ENCODE data around the gene WDR48.

Gene WDR48

DNA sequence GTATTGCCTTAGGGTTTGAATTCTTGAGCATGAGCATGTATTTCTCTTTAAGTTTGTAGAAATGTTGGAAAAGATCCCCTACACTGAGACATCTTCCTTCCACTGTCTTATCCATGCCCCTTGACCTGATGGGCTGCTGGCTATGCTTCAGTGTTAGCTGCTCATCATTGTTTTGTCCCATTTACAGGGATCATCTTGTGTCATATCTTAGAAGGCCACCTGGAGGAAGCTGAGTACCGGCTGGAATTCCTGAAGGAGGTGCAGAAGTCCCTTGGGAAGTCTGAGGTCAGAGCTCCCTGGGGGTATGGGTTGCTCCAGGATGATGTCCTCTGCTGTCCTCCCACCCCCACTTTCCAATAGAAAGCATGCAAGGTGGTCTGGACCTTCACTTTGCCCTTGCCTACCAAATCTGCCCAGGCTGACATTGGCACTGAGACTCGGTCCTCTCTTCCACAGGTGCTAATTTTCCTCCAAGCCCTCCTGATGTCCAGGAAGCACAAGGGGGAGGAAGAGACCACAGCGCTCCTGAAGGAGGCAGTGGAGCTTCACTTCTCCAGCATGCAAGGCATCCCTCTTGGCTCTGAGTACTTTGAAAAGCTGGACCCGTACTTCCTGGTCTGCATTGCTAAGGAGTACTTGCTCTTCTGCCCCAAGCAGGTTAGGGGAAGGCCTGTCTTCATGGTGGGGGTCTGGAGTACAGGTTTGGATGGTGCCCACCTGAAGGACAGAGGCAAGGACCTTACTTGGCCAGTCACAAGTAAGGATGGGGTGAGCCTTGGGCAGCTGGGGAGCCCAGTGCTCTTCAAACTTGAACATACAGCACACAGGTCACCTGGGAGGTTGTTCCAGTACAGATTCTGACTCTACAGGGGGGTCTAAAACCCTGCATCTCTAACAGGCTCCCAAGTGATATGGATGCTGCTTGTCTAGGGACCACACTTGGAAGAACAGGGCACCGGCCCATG is 73.3 kb downstream of the WDR48 start:
- DNase-seq (ENCODE audit: low read depth) = peak; percentile 20

DNA sequence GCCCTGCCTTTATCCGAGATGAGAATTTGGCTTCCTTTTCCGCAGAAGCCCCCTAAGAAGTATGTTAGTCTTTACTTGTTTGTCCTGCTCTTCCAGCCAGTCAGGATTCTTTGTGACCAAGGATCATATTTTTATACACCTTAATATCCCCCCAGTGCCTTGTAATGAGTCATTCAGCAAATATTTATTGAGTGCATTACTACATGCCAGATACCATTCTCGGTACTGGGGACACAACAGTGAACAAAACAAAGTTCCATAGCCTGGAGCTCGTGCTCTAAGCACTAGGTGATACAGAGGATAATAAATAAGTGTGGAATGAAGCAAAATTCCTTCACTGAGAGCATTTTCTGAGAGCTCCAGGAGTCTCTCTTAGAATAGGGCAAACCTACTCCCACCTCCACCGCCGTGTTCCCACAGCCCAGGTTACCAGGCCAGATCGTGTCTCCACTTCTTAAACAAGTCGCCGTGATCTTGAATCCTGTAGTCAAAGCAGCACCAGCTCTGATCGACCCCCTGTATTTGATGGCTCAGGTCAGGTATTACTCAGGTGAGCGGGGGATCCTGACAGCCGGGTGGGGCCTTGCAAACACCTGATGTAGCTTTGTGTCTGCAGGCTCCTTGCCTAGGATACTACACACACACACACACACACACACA is 74.2 kb downstream of the WDR48 start:
- no peak for DNase-seq (ENCODE audit: low read depth)

DNA sequence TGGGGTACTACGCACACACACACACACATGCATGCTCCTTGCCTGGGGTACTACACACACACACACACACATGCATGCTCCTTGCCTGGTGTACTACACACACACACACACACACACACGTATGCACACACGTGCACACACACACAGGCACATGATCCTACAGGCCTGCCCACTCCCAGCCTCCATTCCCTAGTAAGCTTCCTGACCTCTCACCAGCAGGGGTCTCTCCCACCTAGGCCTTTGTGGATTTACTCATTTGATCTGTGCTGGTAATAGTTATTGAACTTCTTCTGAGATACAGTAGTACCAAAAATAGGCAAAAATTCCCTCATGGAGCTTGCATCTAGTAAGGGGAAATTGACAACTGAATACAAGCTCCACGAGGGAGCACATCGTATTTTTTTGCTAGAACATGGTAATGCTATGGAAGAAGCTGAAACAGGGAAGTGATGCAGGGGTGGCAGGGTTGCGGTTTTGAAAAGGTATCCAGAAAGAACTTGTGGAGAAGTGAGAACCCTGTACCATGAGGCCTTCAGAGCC is 74.8 kb downstream of the WDR48 start:
- peak; percentile 45 for DNase-seq (ENCODE audit: low read depth)

DNA sequence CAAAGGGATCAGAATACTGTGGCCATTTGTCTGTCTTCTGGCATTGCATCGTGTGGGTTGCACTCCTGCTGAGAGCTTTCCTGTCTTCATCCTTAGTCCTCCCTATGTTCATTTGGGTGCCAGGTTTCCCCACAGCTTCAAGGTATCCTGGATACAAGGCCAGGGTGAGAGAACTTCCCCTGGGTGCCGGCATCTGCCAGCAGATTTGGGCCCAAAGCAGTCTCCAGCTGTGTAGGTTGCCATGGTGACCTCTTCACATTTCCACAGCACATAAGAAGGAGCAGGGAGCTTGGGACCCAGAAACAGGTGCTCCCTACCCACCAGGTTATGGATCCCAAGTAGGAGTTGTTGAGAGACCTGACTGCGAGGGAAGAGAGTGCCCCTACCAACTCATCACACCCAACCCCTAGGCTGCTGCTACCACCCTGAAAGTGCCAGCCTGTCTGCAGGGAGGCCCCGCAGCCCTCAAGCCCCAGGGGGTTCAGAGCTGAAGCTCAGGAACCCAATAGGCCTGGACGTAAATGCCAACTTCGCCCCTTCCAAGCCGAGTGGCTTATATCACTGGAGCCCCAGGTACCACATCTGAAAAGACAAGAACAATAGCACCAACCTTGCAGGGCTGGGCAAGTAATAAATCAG is 75.6 kb downstream of the WDR48 start:
- no peak for DNase-seq (ENCODE audit: low read depth)

DNA sequence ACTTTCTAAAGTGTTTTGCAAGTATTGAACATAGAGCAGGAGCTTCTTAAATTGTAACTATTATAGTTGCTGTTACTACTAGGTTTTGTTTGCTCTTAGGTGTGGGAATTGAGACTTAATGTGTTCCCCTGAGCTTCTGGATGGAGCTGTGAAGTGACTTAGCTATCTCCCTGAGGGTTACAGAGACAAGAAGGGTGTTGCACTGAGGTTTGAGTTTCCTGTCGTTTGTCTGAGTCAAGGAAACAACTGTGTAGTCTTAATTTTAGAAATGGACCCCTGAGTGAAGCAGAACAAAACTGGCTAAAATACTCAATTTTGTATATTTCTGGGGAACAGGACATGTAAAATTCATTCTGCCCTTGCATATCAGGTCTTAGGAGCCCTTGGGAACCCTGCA is 76.1 kb downstream of the WDR48 start:
- no peak for DNase-seq (ENCODE audit: low read depth)

DNA sequence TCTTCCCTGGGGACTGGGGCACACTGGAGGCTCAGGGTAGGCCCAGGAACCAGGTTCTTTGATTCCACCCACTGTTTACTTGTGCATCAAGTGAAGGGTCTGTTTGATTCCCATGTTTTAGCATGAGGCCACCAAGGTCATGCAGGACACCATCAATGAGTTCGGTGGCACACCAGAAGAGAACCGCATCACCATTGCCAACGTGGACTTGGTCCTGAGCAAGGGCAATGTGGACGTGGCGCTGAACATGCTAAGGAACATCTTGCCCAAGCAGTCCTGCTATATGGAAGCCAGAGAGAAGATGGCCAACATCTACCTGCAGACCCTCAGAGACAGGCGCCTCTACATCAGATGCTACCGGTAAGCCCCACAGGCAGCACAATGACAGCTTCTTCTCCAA is 77.1 kb downstream of the WDR48 start:
- DNase-seq (ENCODE audit: low read depth) = no peak

DNA sequence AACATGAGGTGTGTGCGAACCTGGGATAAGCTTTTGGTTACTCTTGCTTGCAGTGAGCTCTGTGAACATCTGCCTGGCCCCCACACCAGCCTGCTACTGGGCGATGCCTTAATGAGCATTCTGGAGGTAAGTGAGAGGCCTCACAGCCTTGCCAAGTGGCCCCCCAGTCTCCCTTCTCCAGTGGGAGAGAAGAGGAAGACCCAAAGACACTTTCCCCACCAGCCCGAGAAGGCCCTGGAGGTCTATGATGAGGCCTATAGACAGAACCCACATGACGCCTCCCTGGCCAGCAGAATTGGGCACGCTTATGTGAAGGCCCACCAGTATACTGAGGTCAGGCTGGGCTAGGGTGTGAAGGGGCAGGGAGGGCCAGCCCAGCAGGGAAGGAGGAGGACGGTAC is 78.2 kb downstream of the WDR48 start:
- no peak for DNase-seq (ENCODE audit: low read depth)

DNA sequence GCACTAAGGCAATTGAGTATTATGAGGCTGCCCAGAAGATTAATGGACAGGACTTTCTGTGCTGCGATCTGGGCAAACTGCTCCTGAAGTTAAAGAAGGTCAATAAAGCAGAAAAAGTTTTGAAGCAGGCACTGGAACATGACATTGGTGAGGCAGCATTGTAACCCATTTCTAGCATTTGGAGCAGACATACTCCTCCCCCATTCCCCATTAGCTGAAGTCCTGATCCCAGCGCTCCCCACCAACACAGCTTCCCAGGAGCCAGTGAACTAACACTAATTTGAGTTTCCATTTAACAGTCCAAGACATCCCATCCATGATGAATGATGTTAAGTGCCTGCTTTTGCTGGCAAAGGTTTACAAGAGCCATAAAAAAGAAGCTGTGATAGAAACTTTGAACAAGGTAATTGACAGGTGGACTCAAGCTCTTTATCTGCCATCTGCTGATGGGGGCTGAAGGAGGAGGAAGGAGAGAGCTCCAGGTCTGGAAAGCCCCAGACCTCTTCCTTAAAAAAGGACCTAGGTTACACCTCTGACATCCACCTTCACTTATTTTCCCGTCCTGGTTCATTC is 79.0 kb downstream of the WDR48 start:
- DNase-seq (ENCODE audit: low read depth) = no peak

DNA sequence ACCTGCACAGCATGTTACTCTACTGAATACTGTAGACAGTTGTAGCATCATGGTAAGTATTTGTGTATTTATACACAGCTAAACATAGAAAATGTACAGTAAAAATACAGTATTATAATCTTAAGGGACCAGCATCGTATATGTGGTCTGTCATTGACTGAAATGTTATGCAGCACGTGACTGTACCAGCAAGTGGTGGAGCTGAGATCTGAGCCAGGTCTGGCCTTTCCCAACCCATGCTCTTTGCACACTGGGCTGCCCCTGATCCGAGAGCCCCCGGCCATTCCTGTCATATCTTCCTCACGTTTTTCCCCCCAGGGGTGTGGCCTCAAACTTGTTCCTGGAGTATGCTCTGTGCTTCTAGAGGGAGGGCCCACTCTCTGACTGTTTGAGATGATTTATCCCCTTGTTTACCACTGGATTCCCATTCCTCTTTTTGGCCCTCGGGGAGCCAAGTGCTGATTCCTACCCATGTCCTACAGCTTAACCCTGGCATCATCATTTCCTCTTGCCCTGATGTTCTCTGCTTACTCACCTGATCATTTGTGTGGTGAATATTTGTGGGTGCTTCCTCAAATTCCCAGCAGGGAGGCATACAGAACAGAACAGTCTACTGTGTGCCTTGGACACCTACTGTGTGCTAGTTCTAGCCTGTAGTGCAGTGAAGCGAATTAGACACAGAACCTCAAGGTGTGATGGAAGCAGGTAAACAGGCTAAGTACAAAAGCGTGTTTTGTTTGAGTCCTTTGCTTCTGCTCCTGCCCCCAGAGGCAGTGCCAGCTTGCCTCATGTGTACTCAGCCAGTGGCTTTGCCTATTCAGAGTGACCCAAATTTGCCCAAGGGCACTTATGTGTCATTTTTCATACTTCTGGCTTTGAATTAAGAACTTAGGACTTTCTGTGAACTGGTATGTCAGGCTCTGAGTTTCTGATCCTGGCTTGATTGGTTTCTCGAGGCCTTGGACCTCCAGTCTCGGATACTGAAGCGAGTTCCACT is 80.6 kb downstream of the WDR48 start:
- no peak for DNase-seq (ENCODE audit: low read depth)

DNA sequence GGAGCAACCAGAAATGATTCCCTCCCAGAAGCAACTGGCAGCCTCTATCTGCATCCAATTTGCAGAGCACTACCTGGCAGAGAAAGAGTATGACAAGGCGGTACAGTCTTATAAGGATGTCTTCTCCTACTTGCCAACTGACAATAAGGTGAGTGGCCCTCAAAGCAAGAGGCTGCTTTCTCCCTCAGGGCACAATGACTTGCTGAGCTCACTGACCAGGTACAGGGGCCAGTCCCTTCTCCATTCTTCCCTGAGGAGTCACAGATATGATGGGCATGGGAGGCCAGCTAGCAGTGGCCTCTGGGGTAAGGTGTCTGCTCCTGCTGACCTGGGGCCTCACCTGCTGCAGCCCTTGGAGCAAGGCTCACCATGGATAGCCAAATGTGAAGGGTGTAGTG is 81.3 kb downstream of the WDR48 start:
- no peak for DNase-seq (ENCODE audit: low read depth)

DNA sequence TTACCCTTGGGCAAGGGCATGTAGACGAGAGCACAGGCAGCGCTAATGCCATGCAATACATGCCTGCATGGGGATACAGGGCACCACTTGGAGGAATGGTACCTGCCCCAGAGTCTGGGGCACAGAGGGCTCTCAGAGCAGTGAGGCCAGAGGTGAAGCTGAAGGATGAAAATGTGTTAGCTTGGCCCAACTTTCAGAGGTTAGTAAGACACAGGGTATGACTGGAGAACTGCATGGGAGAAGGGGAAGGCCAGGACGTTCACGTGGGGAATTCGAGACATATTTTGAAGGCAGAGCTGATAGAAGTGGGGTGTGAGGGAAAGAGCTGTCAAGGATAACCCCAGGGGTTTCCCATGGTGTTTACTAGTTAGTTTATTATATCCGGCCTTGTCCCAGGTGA is 82.0 kb downstream of the WDR48 start:
- no peak for DNase-seq (ENCODE audit: low read depth)

DNA sequence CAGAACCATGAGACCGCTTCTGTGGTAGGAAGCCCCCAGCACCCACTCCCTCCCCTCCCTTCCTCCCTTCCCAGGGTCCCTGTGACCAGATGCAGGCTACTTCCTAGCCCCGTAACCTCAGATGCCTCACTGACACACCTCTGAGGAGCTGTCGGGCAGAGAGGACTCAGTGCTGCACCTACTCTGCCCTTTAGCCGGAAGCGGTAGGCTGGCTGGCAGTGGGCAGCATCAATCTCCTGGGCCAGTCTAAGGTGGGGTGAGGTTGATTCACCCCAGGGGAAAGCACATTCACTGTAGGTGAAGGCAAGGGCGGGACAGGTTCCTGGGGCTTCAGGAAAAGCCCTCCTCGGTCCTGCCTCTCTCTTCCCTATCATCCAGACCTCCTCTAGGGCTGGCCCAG is 82.5 kb downstream of the WDR48 start:
- no peak for DNase-seq (ENCODE audit: low read depth)

DNA sequence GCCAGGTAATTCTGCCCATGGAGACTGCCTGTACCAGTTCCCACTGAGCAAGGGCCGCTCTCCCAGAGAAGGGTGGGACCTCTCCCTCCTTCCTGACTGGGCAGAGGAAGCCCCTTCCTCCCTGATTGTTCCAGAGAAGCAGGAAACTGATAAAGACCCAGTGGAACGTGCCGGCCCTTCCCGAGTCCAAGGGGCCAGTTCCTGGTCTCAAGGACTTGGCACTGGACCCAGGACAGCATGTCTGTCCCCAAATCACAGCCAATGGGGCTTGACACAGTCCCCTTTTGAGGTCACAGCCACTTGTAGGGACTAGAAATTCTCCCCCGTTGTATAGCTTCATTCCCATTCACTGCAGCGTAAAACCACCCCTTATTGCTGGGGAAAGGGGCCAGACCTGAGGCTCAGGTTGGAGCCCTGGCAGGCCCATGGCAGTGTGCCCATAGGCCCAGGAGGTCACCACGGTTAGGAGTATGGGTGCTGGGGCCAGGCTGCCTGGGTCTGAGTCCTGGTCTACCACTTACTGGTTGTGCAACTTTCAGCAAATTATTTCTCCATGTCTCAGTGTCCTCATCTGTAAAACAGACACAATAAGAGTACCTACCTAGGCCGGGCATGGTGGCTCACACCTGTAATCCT is 83.5 kb downstream of the WDR48 start:
- no peak for DNase-seq (ENCODE audit: low read depth)

DNA sequence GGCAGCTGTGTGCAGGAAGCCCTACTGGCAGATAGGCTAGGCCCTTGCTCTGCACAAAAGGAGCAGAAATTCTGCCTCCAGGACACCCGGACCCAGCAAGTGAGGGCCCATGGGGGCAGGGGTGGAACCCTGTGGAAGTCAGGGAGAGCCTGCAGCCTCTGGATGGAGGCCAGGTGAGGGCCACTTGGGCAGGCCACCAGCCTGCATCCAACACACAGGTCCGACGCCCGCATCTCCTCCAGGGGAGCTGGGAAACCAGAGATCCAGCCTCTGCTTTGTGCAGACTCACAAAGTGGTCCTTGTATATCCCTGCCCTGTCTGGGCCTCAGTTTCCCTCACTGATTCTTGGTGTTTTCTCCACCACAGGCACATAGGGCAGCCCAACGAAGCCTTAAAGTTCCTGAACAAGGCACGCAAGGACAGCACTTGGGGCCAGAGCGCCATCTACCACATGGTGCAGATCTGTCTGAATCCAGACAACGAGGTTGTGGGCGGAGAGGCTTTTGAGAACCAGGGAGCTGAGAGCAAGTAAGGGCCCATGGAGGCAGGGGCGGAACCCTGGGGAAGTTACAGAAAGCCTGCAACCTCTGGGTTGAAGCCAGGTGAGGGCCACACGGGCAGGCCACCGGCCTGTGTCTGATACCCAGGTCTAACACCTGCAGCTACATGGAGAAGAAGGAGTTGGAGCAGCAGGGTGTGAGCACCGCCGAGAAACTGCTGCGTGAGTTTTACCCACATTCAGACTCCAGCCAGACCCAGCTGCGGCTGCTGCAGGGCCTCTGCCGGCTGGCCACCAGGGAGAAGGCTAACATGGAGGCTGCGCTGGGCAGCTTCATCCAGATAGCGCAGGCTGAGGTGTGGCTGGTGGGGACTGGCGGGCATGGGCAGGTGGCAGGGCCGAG is 85.0 kb downstream of the WDR48 start:
- DNase-seq (ENCODE audit: low read depth) = no peak

DNA sequence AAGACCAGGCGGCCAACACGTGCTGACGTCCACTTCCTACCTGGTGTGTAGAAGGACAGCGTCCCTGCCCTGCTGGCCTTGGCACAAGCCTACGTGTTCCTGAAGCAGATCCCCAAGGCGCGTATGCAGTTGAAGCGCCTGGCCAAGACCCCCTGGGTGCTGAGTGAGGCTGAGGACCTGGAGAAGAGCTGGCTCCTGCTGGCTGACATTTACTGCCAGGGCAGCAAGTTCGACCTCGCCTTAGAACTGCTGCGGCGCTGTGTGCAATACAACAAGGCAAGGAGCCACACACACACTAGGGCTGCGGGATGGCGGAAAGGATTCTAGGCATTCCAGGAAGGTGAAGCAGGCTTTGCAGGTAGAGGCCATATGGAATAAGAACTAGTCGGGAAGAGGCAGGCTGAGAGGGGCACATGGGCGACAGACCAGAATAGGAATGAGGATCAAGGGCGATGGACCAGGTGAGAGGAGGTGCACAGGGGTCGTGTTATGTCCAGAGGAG is 85.7 kb downstream of the WDR48 start:
- no peak for DNase-seq (ENCODE audit: low read depth)

DNA sequence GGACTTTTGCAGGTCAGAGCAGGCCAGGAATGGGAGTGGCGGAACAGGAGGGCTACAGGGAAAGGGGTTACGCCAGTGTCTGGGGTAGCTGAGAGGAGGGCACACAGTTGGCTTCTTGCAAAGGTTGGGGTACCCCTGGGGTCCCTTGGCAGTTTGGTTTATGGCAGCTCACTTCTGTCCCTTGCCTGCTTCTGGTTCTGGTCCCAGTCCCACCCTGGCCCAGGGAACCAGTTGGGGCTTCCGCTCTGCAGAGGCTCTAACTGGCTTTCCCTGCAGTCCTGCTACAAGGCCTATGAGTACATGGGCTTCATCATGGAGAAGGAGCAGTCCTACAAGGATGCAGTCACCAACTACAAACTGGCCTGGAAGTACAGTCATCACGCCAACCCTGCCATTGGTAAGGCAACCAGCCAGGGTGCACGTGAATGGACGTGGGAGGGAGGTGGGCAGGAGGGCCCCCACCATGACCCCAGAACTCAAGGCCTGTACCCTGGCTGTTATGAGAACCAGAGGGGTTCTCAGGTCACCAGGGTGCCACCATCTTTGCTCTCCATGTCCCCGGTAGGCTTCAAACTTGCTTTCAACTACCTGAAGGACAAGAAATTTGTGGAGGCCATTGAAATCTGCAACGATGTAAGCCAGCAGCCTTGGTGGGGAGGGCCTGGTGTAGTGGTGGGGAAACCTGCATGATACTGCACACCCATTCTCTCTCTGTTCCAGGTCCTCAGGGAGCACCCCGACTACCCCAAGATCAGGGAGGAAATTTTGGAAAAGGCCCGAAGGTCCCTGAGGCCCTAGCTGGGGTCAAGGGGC is 86.4 kb downstream of the WDR48 start:
- no peak for DNase-seq (ENCODE audit: low read depth)

DNA sequence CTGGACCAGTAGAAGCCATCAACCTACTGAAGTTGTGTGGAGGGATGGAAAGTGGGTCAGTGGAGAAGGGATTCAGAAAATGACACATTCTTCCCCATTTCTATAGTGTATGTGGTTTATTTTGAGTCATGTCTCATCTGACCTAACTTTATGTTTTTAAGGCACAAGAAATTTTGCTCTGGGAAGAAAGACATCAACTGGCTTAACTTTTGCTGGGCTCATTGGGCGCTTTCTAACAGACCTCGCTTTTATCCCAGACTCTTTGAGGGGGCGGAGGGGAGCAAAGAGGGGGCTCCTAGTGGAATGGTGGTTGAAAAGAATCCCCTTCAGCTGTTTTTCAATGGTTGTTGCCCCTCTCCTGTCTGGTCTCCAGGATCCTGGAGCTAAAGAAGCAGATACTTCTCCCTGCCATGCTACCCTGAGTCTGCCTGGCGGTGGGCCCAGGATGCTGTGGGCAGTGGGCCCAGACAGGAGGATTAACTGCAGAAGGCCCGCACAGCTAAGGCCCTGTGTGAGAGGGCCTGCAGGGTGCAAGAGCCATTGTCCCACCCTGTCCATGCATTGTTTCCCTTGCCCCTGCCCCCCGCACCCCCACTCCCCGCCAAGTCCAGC is 87.1 kb downstream of the WDR48 start:
- no peak for DNase-seq (ENCODE audit: low read depth)

DNA sequence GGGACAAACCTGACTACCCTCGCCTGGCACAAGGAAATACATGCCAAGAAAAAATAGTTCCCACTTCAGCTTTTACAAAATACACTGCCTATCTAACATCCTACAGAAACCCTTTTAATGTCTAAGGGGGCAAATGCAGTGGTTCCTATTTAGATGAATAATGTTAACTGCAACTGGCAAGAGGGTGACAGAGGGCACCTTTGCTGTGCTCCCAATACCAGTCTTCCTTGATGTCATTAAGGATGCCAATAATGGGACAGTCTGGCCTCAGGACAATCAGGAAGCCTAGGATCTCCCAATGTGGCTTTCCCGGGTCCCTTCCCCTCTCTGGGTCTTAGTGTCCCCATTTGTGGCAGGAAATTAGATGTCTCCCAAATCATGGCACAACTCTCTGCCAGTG is 87.6 kb downstream of the WDR48 start:
- no peak for DNase-seq (ENCODE audit: low read depth)

All from fibroblast of gingiva (primary cell).